HG02852 (cell line): ENCODE measurements around the gene ECSIT.
A peak's percentile ranks its signal among the peaks of the same experiment; 100 is the strongest.

Source experiments
- ATAC-seq: cut with Tn5 transposase; IDR thresholded peaks from one replicate; pipeline ENCODE4 v1.9.1; 2021; ENCODE audit warnings: mild to moderate bottlenecking, moderate library complexity; ENCODE audit not compliant: unreplicated experiment

Gene ECSIT

GRCh38 chr19:11551603-11552235 lies 22.8 kb upstream of the ECSIT start:
- no peak for ATAC-seq

- no peak for ATAC-seq
These were observed 21.3 kb upstream of the ECSIT start for GRCh38 chr19:11550265-11550664.

DNA sequence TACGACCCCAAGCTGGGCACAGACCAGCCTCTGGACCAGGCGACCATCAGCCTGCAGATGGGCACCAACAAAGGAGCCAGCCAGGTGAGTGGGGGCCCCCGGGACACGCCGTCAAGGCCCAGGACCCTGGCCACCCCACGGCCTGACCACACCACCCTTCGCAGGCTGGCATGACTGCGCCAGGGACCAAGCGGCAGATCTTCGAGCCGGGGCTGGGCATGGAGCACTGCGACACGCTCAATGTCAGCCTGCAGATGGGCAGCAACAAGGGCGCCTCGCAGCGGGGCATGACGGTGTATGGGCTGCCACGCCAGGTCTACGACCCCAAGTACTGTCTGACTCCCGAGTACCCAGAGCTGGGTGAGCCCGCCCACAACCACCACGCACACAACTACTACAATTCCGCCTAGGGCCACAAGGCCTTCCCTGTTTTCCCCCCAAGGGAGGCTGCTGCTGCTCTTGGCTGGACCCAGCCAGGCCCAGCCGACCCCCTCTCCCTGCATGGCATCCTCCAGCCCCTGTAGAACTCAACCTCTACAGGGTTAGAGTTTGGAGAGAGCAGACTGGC lies 20.5 kb upstream of the ECSIT start:
- no peak for ATAC-seq

DNA sequence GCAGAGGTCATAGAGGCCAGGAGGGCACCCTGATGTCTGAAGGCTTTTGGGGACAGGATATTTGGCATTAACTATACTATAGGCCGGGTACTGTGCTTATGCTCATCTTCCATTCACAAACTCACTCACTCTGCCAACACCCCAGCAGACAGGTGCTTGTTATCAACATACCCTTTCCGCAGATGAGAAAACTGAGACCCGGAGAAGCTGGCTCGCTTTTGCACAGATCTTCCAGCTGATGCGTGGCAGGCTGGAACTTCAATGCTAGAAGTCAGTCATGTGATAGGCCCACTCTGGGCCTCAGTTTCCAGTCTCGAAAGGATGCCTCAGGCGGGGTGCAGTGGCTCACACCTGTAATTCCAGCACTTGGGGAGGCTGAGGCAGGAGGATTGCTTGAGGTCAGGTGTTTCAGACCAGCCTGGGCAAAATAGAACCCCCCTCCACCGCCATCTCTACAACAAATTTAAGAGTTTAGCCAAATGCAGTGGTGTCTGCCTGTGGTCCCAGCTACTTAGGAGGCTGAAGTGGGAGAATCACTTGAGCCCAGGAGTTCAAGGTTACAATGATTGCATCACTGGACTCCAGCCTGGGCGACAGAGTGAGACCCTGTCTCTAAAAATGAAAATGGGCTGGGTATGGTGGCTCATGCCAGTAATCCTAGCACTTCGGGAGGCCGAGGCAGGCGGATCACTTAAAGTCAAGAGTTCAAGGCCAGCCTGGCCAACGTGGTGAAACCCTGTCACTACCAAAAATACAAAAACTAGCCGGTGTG lies 19.2 kb upstream of the ECSIT start:
- ATAC-seq = no peak

- ATAC-seq = no peak
These were observed 12.3 kb upstream of the ECSIT start for GRCh38 chr19:11541238-11541637.

DNA sequence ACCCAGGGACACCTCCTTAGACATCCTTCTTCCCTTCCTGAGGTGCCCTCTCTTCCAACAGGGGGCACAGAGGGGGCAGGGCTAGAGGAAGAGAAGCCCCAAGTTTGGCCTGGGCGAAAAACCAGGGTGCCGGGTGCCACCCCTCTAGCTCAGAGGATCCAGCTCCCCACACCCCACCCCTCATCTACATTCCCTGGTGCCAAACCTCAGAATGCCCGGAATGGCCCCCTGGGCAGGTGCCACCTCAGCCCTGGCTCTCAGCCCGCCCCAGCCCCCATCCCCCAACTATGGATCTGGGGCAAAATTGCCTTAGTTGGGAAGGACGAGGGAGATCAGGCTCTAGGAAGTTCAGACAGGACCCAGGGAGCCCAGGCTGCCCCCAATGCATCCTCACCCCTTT lies 11.7 kb upstream of the ECSIT start:
- no peak for ATAC-seq

DNA sequence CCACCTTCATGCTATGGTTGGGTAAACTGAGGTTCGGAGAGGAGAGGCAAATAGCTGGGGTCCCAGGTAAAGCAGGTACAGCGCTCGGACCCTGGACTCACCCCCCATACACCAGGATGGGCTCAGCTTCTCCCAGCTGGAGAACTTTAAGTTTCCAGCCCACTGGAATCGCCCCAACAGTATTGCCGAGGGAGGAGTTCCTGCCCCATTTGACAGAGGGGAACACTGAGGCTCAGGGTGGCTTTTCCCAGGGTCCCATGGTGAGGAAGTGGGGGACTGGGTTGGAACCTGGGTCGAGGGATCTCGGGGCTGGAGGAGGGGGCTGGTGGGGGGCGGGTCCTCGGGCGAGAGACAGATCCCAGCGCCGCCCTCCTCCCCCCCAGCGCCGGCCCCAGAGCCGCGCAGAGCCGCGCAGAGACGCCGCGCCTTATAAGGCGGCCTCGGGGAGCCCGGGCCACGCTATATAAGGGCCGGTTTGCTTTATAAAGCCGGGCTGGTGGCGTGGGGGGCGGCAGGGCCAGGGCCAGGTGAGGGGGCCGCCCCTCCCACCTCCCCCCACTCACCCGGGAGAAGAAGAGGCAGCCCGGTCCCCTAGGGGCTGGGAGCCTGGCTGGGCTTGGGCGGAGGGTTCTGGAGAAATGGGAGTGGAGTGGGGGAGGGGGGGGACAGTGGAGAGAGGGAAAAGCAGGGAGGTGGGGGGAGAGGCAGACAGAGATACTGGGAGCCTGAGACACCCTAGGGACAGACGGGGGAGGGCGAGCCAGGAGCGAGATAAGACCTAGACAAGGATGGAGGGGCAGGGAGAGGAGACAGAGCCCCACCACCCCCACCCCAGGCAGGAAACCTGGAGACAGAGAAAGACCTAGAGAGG lies 10.8 kb upstream of the ECSIT start:
- no peak for ATAC-seq

DNA sequence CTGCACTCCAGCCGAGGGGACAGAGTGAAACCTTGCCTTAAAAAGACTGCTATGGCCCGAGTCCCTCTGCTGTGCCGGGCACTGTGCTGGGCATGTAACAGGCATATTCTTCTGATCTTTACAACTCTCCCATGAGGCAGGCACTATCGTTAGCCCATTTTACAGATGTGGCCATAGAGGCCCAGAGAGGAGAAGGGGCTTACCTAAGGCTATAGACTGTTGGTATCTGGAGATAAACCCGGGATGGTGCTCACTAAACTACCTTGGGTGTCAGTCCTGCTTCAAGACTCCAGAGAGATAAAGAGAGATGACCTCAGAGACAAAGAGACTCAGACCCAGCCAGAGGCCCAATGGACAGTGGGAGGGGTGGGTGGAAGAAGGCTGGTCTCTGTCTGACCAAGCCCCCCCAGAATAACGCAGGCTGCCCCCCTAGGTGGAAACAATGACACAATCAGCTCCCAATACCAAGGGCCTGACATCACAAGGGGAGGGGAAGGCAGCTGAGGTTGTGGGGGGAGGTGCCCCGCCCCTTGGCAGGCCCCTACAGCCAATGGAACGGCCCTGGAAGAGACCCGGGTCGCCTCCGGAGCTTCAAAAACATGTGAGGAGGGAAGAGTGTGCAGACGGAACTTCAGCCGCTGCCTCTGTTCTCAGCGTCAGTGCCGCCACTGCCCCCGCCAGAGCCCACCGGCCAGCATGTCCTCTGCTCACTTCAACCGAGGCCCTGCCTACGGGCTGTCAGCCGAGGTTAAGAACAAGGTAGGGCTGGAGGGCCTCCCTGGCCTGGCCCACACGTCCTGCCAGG lies 9.5 kb upstream of the ECSIT start, which contains the start of gene CNN1:
Gene CNN1, plus strand, starts transcription at position 620 of the 805 bp plus-strand sequence. Its CDS starts 77 bp downstream, at position 697.
- no peak for ATAC-seq

DNA sequence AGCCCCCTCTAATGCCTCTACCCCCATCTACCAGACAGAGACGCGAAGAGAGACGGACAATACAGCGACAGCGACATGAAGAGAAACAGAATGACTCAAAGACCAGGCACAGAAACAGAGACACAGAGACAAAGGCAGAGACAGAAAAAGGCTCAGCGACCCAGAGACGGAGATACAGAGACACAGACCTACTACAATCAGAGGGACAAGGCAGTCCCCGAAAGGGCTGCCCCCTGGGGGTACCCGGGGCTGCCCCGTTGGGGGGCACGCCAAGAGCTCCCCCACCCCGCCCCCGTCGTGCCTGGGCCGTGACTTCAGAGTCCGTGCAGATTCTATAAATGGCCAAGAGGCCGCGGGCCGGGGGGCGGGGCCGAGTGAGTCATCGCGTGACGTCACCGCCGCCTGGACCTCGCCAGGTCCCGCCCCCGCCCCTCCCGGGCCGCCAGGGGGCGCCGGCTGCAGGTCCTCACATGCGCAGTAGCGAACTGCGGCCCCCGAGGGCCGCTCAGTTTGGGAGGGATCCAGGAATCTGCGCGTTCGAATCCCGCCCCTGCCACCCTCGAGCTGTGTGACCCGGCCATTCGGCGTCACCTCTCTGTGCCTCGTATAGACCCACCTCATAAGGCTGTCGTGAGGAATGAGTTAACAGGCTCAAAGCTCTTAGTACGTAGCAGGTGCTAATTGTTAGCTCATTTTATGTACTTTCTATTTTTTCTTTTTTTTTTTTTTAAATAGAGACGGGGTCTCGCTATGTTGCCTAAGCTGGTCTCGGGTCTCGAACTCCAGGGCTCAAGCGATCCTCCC lies 7.1 kb upstream of the ECSIT start:
- peak; percentile 54 for ATAC-seq

DNA sequence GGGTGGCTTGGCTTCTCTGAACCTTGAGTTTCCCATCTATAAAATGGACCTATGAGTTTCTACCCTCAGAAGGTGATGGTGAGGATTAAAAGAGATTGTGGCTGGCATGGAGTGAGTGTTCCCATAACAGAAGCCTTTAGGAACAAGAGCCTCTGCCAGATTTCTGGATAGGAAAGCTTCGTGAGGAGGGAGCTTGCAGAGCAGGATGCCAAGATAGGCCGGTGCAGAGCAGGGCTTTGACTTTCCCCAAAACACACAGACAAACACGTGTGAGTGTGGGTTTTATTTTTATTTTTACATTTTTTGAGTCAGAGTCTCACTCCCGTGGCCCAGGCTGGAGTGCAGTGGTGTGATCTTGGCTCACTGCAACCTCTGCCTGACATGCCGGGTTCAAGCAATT lies 6.0 kb upstream of the ECSIT start:
- ATAC-seq = no peak

- no peak for ATAC-seq
These were observed 5.6 kb upstream of the ECSIT start for GRCh38 chr19:11534538-11534937.

- ATAC-seq = no peak
These were observed 1.5 kb upstream of the ECSIT start for GRCh38 chr19:11530432-11530831.

- no peak for ATAC-seq
These were observed 9.8 kb downstream of the ECSIT start for GRCh38 chr19:11519138-11519537.

DNA sequence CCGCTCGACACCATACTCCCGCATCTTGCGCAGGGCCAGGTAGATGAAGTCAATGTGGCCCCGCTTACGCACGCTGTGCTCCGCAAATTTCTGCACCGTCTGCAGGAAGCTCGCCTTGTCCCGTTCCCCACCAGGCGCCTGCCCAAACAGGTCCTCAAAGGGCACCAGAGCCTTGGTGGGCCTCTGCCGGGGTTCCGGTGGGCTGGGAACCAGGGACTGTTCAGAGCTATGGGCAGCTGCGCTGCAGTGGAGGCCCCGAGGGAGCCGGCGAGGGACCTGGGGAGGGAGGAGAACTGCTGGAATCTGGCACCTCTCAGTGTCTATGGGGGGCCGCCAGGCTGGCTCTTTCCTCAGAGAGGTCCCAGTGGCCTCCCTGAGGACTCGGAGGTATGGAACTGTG lies 15.0 kb downstream of the ECSIT start:
- ATAC-seq = no peak

DNA sequence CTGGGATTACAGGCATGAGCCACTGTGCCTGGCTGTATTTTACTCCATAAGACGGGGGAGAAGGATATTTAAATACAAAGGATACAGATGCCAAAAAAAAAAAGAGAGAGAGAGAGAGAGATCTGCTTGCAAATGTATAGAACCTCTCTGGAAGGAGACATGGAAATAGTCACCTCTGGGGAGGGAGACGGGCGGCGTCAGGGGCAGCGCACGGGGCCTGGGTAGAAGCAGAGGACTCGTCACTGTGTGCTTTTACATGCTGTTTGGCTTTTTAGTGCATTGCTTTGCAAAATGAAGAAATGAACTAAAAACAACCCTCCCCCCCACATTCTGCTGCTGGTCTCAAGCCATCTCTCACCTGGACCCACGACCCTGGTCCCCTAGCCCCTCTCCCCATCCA lies 18.5 kb downstream of the ECSIT start:
- no peak for ATAC-seq

DNA sequence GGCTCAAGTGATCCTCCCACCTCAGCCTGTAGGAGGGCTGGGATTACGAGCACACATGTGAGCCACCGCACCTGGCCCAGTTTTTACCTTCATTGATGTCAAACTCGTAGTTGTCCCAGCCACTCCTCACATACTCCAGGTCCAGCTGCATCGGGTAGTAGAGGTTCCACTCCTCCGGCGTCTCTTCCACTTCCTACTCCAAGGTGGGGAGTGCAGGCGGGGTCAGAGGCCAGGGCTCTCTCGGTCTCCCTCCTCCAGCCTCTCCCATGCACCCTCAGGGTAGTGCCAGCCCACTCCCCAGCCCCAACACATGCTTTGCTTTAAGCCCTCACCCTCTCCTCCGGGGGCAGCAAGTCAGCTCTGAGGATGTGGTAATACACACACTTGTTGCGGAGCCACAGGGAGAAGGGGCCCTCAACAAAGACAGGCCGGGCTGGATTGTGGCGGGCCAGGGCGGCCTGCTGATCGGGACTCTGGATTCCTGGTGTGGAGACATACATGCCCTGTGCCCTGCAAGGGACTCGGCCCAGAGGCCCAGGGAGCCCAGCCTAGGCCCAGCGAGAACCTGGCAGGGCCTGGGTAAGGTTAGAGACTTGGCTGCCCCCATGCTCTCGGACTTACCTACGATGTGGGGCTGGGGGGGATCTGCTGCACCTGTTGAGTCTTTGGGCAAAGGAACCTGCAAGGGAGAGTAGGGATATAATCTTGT lies 21.4 kb downstream of the ECSIT start:
- ATAC-seq = no peak

DNA sequence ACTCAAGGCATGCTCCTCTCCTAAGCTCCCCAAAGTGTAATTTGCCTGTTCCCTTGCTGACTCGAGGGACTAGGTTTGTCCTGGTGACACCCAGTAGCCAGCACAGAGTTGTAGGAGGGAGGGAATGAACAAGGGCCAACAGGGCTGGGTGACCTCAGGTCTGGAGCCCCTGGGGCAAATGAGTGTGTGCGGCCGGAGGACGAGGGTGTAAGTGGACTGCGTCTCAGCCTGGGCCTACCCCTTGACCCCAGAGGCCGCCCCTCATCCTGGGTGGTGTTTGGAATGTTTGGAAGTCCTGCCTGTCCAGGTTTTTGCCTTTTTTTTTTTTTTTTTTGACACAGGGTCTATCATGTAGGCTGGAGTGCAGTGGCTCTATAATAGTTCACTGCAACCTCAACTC lies 22.0 kb downstream of the ECSIT start:
- no peak for ATAC-seq

DNA sequence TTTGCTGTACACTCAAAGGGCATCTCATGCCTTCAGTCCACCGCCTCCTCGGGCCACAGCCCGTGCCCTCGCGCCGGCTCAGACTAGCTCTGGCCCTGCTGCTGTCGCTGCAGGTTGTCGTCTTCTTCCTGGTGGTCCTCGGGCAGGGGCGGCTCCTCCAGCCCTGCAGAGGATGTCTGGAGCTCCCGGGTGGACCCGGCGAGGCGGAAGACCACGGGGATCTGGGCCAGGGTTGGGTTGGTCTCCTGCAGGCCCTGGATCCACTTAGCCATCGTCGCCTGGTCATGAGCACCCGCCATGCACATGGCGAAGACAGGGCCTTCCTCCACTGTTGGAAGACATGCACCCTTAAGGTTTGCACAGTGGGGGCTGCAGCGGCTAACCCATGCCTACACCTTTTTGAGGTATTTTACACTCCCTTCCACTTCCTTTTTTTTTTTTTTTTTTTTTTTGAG lies 22.8 kb downstream of the ECSIT start:
- peak; percentile 20 for ATAC-seq
